ENCODE measurements around the gene HERC2. TPM values are rescaled to one million over a fixed set of nuclear protein-coding genes. Genes with fewer than 3 reads are reported as not detected.
"Not testable (repeated sequence)": the region's sequence is repeated elsewhere in the genome, so short reads cannot be mapped to it uniquely, and the experiment has no call there.

The HERC2 gene
- total RNA-seq, 2 experiments from 2014 or later = 36.0 to 36.5 TPM

- peaks cover 0 to 7% of the 10 kb centered on the region in 2 experiments for H3K9me3 ChIP-seq (ENCODE audit: control insufficient read depth in 1 of 2, insufficient read depth in 1 of 2, low read length in 2 of 2)
- DNase-seq (no peak), ATAC-seq (ENCODE audit: poor library complexity) (no peak)
- TF ChIP-seq CTCF (IDR thresholded peaks at IDR 0.05) = no peak
- H3K36me3 ChIP-seq (ENCODE audit: insufficient read depth, low read length) = peaks cover 51% of the 10 kb centered on the region
- H3K27ac ChIP-seq (ENCODE audit: low read depth in 1 of 2, low read length in 2 of 2) = no peak overlapping the region
- H3K27me3 Mint-ChIP-seq = no peaks in the 10 kb centered on the region
- peaks cover 4% of the 10 kb centered on the region for H3K4me1 Mint-ChIP-seq (ENCODE audit: low read depth)
- H3K4me3 ChIP-seq (ENCODE audit: low read length) = no peak overlapping the region
- H3K4me3 Mint-ChIP-seq = no peak overlapping the region
- ChIA-PET POLR2A (no interaction called here), CTCF (no interaction called here)
- peaks cover 83% of the 10 kb centered on the region for H3K36me3 Mint-ChIP-seq (ENCODE audit: low read depth)
- no peaks in the 10 kb centered on the region for H3K27me3 ChIP-seq (ENCODE audit: control insufficient read depth in 1 of 2, insufficient read depth in 2 of 2, low read length in 2 of 2)
- H3K27ac Mint-ChIP-seq = no peak overlapping the region
- intact Hi-C loops (cut with DNase I, micrococcal nuclease) = loop anchor here in 1 of 2 experiments (10.0 kb wide), 1 partner anchor 49 kb away; no protein-coding TSS in a partner anchor
- H3K4me1 ChIP-seq (ENCODE audit: insufficient read depth, low read length) = no peaks in the 10 kb centered on the region
- H3K9me3 Mint-ChIP-seq = no peaks in the 10 kb centered on the region
Measured at GRCh38 chr15:28243399-28243798, 78.6 kb downstream of the HERC2 start.

DNA sequence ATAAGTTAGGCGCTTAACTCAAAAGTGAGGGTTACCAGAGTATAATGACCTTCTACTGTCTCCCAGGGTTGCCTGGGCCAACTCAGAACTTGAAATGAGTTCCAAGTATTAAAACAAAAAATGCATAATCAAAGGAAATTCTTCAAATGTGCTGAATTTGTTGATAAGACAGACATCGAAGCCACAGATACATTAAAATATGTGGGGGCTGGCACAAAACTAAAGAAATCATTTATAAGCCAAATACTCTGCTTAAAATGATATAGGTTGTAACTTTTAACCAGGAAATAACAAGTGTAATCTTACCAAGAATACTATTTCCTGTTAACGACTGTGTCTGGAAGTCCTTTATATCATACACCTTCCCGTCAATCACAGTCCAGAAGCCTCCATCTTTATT is 83.7 kb downstream of the HERC2 start:
- H3K4me1 Mint-ChIP-seq (ENCODE audit: low read depth); CTCF ChIA-PET; H3K27me3 Mint-ChIP-seq; H3K4me3 ChIP-seq (ENCODE audit: low read length); ATAC-seq (ENCODE audit: poor library complexity); H3K27me3 ChIP-seq (ENCODE audit: control insufficient read depth in 1 of 2, insufficient read depth in 2 of 2, low read length in 2 of 2); H3K27ac Mint-ChIP-seq; intact Hi-C loops (cut with DNase I, micrococcal nuclease); H3K4me3 Mint-ChIP-seq; H3K9me3 ChIP-seq (ENCODE audit: control insufficient read depth in 1 of 2, insufficient read depth in 1 of 2, low read length in 2 of 2); H3K27ac ChIP-seq (ENCODE audit: low read depth in 1 of 2, low read length in 2 of 2); POLR2A ChIA-PET; DNase-seq; H3K4me1 ChIP-seq (ENCODE audit: insufficient read depth, low read length); H3K9me3 Mint-ChIP-seq: not testable (repeated sequence)
- peaks cover 33% of the 10 kb centered on the region for H3K36me3 ChIP-seq (ENCODE audit: insufficient read depth, low read length)
- H3K36me3 Mint-ChIP-seq (ENCODE audit: low read depth) = peaks cover 71% of the 10 kb centered on the region

DNA sequence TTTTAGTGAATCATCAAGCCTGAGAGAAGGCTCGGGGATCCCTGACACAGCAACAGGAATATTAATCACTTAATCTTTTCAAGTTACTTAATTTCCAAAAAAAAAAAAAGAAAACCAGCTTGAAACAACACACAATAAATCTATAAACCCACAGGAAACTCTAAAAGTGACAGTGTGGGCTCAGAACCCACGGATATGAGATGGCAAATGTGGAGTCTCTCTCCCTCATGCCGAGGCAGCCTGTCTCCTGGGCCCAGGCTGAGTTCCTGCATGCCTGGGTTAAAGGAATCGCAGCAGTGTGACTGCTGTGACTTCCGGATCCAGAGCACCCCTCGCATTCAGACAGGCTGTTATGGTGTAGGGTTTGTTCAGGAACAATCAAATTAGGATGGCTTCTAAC is 90.2 kb downstream of the HERC2 start:
- H3K4me3 Mint-ChIP-seq; H3K4me1 Mint-ChIP-seq (ENCODE audit: low read depth); H3K27ac ChIP-seq (ENCODE audit: low read depth in 1 of 2, low read length in 2 of 2); H3K27me3 ChIP-seq (ENCODE audit: control insufficient read depth in 1 of 2, insufficient read depth in 2 of 2, low read length in 2 of 2); CTCF ChIA-PET; intact Hi-C loops (cut with DNase I, micrococcal nuclease); H3K27ac Mint-ChIP-seq; DNase-seq; POLR2A ChIA-PET; H3K27me3 Mint-ChIP-seq; H3K9me3 ChIP-seq (ENCODE audit: control insufficient read depth in 1 of 2, insufficient read depth in 1 of 2, low read length in 2 of 2); H3K9me3 Mint-ChIP-seq; H3K4me1 ChIP-seq (ENCODE audit: insufficient read depth, low read length); ATAC-seq (ENCODE audit: poor library complexity); H3K4me3 ChIP-seq (ENCODE audit: low read length); H3K36me3 ChIP-seq (ENCODE audit: insufficient read depth, low read length): not testable (repeated sequence)
- H3K36me3 Mint-ChIP-seq (ENCODE audit: low read depth) = peaks cover 58% of the 10 kb centered on the region

GRCh38 chr15:28231336-28231735 is 90.6 kb downstream of the HERC2 start:
- POLR2A ChIA-PET; DNase-seq; ATAC-seq (ENCODE audit: poor library complexity); H3K9me3 ChIP-seq (ENCODE audit: control insufficient read depth in 1 of 2, insufficient read depth in 1 of 2, low read length in 2 of 2); H3K36me3 ChIP-seq (ENCODE audit: insufficient read depth, low read length); H3K4me3 ChIP-seq (ENCODE audit: low read length); intact Hi-C loops (cut with DNase I, micrococcal nuclease); H3K4me1 Mint-ChIP-seq (ENCODE audit: low read depth); H3K9me3 Mint-ChIP-seq; CTCF ChIA-PET; H3K27ac Mint-ChIP-seq; H3K4me3 Mint-ChIP-seq; H3K27me3 ChIP-seq (ENCODE audit: control insufficient read depth in 1 of 2, insufficient read depth in 2 of 2, low read length in 2 of 2); H3K4me1 ChIP-seq (ENCODE audit: insufficient read depth, low read length); H3K27me3 Mint-ChIP-seq; H3K27ac ChIP-seq (ENCODE audit: low read depth in 1 of 2, low read length in 2 of 2): not testable (repeated sequence)
- H3K36me3 Mint-ChIP-seq (ENCODE audit: low read depth) = peaks cover 59% of the 10 kb centered on the region

GRCh38 chr15:28228990-28229640 is 92.9 kb downstream of the HERC2 start:
- H3K36me3 Mint-ChIP-seq (ENCODE audit: low read depth) = peaks cover 65% of the 10 kb centered on the region
- H3K9me3 Mint-ChIP-seq; POLR2A ChIA-PET; H3K27me3 Mint-ChIP-seq; H3K36me3 ChIP-seq (ENCODE audit: insufficient read depth, low read length); H3K27me3 ChIP-seq (ENCODE audit: control insufficient read depth in 1 of 2, insufficient read depth in 2 of 2, low read length in 2 of 2); CTCF ChIA-PET; H3K27ac ChIP-seq (ENCODE audit: low read depth in 1 of 2, low read length in 2 of 2); H3K4me3 ChIP-seq (ENCODE audit: low read length); H3K4me1 ChIP-seq (ENCODE audit: insufficient read depth, low read length); ATAC-seq (ENCODE audit: poor library complexity); H3K27ac Mint-ChIP-seq; H3K9me3 ChIP-seq (ENCODE audit: control insufficient read depth in 1 of 2, insufficient read depth in 1 of 2, low read length in 2 of 2); DNase-seq; H3K4me1 Mint-ChIP-seq (ENCODE audit: low read depth); H3K4me3 Mint-ChIP-seq; intact Hi-C loops (cut with DNase I, micrococcal nuclease): not testable (repeated sequence)

All from CD4-positive, alpha-beta T cell (primary cell).